ENCODE results near the gene MUC5B. TPM values are rescaled to one million over a fixed set of nuclear protein-coding genes. Genes with fewer than 3 reads are reported as not detected.

The MUC5B gene
- total RNA-seq, 1 donor from 2014 or later, result not detected

DNA sequence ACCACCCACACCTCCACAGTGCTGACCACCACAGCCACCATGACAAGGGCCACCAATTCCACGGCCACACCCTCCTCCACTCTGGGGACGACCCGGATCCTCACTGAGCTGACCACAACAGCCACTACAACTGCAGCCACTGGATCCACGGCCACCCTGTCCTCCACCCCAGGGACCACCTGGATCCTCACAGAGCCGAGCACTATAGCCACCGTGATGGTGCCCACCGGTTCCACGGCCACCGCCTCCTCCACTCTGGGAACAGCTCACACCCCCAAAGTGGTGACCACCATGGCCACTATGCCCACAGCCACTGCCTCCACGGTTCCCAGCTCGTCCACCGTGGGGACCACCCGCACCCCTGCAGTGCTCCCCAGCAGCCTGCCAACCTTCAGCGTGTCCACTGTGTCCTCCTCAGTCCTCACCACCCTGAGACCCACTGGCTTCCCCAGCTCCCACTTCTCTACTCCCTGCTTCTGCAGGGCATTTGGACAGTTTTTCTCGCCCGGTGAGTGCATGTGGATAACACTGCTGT is 28.4 kb downstream of the MUC5B start:
- DNase-seq (ENCODE audit: low spot score), result no peak
- H3K27ac Mint-ChIP-seq, result no peak overlapping the region
- H3K36me3 Mint-ChIP-seq (ENCODE audit: low read depth), result no peaks in the 10 kb centered on the region
- H3K27me3 Mint-ChIP-seq (ENCODE audit: insufficient read depth), result no peaks in the 10 kb centered on the region
- H3K4me1 Mint-ChIP-seq (ENCODE audit: low read depth), result no peaks in the 10 kb centered on the region
- intact Hi-C loops (cut with micrococcal nuclease), result no loop called here
- no peak overlapping the region for H3K4me3 Mint-ChIP-seq
- H3K9me3 Mint-ChIP-seq, result peaks cover 13% of the 10 kb centered on the region

DNA sequence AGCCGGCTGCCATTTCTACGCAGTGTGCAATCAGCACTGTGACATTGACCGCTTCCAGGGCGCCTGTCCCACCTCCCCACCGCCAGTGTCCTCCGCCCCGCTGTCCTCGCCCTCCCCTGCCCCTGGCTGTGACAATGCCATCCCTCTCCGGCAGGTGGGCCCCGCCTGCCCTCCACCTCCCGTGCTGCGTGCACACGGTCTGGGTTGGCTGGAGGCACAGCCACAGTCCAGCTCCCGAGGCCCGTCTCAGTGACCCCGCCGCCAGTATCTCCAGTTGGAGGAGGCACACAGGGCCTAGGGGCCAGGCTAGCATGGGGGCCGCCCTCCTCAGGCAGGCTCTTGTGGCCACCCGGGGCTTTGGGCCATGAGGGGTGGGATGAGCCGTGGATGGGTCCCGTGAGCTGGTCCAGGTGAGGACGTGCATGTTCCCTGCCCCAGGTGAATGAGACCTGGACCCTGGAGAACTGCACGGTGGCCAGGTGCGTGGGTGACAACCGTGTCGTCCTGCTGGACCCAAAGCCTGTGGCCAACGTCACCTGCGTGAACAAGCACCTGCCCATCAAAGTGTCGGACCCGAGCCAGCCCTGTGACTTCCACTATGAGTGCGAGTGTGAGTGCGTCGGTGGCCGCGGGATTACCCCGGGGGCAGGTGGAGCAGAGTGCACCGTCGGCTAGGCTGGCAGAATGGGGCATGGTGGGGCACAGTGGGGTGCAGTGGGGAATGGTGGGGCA is 29.7 kb downstream of the MUC5B start:
- Mint-ChIP-seq H3K27ac (no peak overlapping the region), H3K4me1 (ENCODE audit: low read depth) (no peaks in the 10 kb centered on the region), H3K36me3 (ENCODE audit: low read depth) (no peaks in the 10 kb centered on the region), H3K4me3 (no peak overlapping the region), H3K27me3 (ENCODE audit: insufficient read depth) (no peaks in the 10 kb centered on the region), H3K9me3 (peaks cover 13% of the 10 kb centered on the region)
- intact Hi-C loops (cut with micrococcal nuclease), result no loop called here
- no peak for DNase-seq (ENCODE audit: low spot score)

- no peak overlapping the region for H3K27ac Mint-ChIP-seq
- intact Hi-C loops (cut with micrococcal nuclease), result no loop called here
- H3K4me3 Mint-ChIP-seq, result no peak overlapping the region
- H3K9me3 Mint-ChIP-seq, result peaks cover 13% of the 10 kb centered on the region
- H3K4me1 Mint-ChIP-seq (ENCODE audit: low read depth), result no peaks in the 10 kb centered on the region
- no peaks in the 10 kb centered on the region for H3K27me3 Mint-ChIP-seq (ENCODE audit: insufficient read depth)
- H3K36me3 Mint-ChIP-seq (ENCODE audit: low read depth), result no peaks in the 10 kb centered on the region
- DNase-seq (ENCODE audit: low spot score), result no peak
Measured at GRCh38 chr11:1253103-1253485, 30.2 kb downstream of the MUC5B start.

DNA sequence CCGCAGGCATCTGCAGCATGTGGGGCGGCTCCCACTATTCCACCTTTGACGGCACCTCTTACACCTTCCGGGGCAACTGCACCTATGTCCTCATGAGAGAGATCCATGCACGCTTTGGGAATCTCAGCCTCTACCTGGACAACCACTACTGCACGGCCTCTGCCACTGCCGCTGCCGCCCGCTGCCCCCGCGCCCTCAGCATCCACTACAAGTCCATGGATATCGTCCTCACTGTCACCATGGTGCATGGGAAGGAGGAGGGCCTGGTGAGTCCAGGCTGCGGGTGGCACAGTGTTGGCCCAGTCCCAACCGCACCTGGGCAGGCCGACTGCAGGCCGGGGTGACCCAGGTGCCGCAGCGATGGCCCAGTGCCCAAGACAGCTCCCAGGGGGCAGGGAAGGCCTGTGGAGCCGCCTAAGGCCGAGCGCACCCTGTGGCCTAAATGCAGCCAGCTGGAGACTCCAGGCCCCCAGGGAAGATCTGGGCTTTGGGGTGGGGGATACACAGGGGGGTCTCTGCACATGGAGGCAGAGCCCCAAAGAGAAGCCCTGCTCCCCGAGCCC is 31.3 kb downstream of the MUC5B start:
- no peak for DNase-seq (ENCODE audit: low spot score)
- H3K9me3 Mint-ChIP-seq, result peaks cover 13% of the 10 kb centered on the region
- H3K27me3 Mint-ChIP-seq (ENCODE audit: insufficient read depth), result no peaks in the 10 kb centered on the region
- H3K4me1 Mint-ChIP-seq (ENCODE audit: low read depth), result no peaks in the 10 kb centered on the region
- H3K36me3 Mint-ChIP-seq (ENCODE audit: low read depth), result no peaks in the 10 kb centered on the region
- intact Hi-C loops (cut with micrococcal nuclease), result no loop called here
- no peak overlapping the region for H3K27ac Mint-ChIP-seq
- H3K4me3 Mint-ChIP-seq, result no peak overlapping the region

GRCh38 chr11:1254733-1255132 is 31.9 kb downstream of the MUC5B start:
- DNase-seq (ENCODE audit: low spot score), result no peak
- Mint-ChIP-seq H3K27ac (no peak overlapping the region), H3K27me3 (ENCODE audit: insufficient read depth) (no peaks in the 10 kb centered on the region), H3K4me1 (ENCODE audit: low read depth) (no peaks in the 10 kb centered on the region), H3K4me3 (no peak overlapping the region), H3K36me3 (ENCODE audit: low read depth) (no peaks in the 10 kb centered on the region), H3K9me3 (peaks cover 10% of the 10 kb centered on the region)
- intact Hi-C loops (cut with micrococcal nuclease), result no loop called here

DNA sequence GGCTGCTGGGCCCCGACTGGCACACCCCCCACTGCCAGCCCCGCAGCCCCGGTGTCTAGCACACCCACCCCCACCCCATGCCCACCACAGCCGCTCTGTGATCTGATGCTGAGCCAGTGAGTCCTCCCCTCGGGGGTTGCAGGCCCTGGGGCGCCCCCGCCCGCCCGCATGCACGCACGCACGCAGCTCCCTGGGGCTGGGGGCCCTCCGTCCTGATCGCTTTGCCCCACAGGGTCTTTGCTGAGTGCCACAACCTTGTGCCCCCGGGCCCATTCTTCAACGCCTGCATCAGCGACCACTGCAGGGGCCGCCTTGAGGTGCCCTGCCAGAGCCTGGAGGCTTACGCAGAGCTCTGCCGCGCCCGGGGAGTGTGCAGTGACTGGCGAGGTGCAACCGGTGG is 32.3 kb downstream of the MUC5B start:
- intact Hi-C loops (cut with micrococcal nuclease), result no loop called here
- Mint-ChIP-seq H3K4me1 (ENCODE audit: low read depth) (no peaks in the 10 kb centered on the region), H3K4me3 (no peak overlapping the region), H3K9me3 (peaks cover 10% of the 10 kb centered on the region), H3K27me3 (ENCODE audit: insufficient read depth) (no peaks in the 10 kb centered on the region), H3K27ac (no peak overlapping the region), H3K36me3 (ENCODE audit: low read depth) (no peaks in the 10 kb centered on the region)
- DNase-seq (ENCODE audit: low spot score), result no peak

- Mint-ChIP-seq H3K36me3 (ENCODE audit: low read depth) (no peaks in the 10 kb centered on the region), H3K27me3 (ENCODE audit: insufficient read depth) (no peaks in the 10 kb centered on the region), H3K4me3 (no peak overlapping the region), H3K27ac (no peak overlapping the region), H3K4me1 (ENCODE audit: low read depth) (no peaks in the 10 kb centered on the region), H3K9me3 (peaks cover 3% of the 10 kb centered on the region)
- DNase-seq (ENCODE audit: low spot score), result no peak
- intact Hi-C loops (cut with micrococcal nuclease), result no loop called here
Measured at GRCh38 chr11:1256257-1257045, 33.6 kb downstream of the MUC5B start.

GRCh38 chr11:1257366-1257765 is 34.5 kb downstream of the MUC5B start:
- peaks cover 3% of the 10 kb centered on the region for H3K9me3 Mint-ChIP-seq
- no peak for DNase-seq (ENCODE audit: low spot score)
- no peak overlapping the region for H3K4me3 Mint-ChIP-seq
- no peak overlapping the region for H3K27ac Mint-ChIP-seq
- no peaks in the 10 kb centered on the region for H3K36me3 Mint-ChIP-seq (ENCODE audit: low read depth)
- intact Hi-C loops (cut with micrococcal nuclease), result no loop called here
- no peaks in the 10 kb centered on the region for H3K4me1 Mint-ChIP-seq (ENCODE audit: low read depth)
- H3K27me3 Mint-ChIP-seq (ENCODE audit: insufficient read depth), result no peaks in the 10 kb centered on the region

DNA sequence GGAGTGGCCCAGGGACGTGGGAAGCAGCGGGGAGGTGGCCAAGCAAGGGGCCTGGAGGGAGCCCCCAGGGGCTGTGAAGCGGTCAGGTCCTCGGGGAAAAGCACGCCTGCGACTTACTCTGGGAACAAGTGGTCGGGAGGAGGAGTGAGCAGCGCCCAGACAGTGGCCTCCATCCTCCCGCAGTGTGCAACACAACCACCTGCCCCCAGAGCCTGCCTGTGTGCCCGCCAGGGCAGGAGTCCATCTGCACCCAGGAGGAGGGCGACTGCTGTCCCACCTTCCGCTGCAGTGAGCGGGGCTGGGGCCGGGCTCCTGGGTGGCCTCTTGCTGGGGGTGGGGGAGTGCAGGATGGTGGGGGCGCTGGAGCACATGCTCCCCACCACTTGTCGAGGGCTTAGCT is 35.0 kb downstream of the MUC5B start:
- no peaks in the 10 kb centered on the region for H3K27me3 Mint-ChIP-seq (ENCODE audit: insufficient read depth)
- intact Hi-C loops (cut with micrococcal nuclease), result no loop called here
- DNase-seq (ENCODE audit: low spot score), result no peak
- H3K4me1 Mint-ChIP-seq (ENCODE audit: low read depth), result no peaks in the 10 kb centered on the region
- no peaks in the 10 kb centered on the region for H3K36me3 Mint-ChIP-seq (ENCODE audit: low read depth)
- H3K4me3 Mint-ChIP-seq, result no peak overlapping the region
- H3K27ac Mint-ChIP-seq, result no peak overlapping the region
- peaks cover 3% of the 10 kb centered on the region for H3K9me3 Mint-ChIP-seq

DNA sequence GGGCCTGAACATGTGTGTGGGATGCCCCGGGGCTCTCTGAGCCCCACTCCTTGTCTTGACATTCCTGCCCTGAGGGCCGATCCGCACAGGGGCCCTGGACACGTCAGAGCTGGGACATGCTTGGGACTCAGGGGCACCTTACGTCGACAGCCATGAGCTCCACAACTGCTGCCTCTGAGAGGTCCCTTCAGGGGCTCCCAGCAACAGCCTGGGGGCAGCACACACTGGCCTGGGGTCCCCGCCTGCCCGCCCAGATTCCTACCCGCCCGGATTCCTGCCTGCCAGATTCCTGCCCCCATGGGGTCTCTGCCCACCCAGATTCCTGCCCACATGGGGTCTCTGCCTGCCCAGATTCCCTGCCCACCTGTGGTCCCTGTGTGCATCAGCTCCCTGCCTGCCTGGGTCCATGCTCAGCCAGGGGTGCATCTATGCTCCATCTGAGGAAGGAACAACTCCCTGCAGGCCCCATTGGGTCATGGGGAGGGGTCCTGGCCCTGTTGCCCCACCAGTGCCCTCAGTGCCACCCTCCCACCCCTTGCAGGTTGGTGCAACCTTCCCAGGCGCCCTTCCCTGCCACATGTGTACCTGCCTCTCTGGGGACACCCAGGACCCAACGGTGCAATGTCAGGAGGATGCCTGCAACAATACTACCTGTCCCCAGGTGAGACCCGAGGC is 35.7 kb downstream of the MUC5B start:
- intact Hi-C loops (cut with micrococcal nuclease), result no loop called here
- Mint-ChIP-seq H3K4me1 (ENCODE audit: low read depth) (no peaks in the 10 kb centered on the region), H3K4me3 (no peak overlapping the region), H3K9me3 (peaks cover 2% of the 10 kb centered on the region), H3K27ac (no peak overlapping the region), H3K27me3 (ENCODE audit: insufficient read depth) (no peaks in the 10 kb centered on the region), H3K36me3 (ENCODE audit: low read depth) (no peaks in the 10 kb centered on the region)
- no peak for DNase-seq (ENCODE audit: low spot score)

GRCh38 chr11:1259076-1259461 is 36.2 kb downstream of the MUC5B start:
- intact Hi-C loops (cut with micrococcal nuclease), result no loop called here
- DNase-seq (ENCODE audit: low spot score), result no peak
- Mint-ChIP-seq H3K4me3 (no peak overlapping the region), H3K4me1 (ENCODE audit: low read depth) (no peaks in the 10 kb centered on the region), H3K9me3 (no peaks in the 10 kb centered on the region), H3K27me3 (ENCODE audit: insufficient read depth) (no peaks in the 10 kb centered on the region), H3K36me3 (ENCODE audit: low read depth) (no peaks in the 10 kb centered on the region), H3K27ac (no peak overlapping the region)

DNA sequence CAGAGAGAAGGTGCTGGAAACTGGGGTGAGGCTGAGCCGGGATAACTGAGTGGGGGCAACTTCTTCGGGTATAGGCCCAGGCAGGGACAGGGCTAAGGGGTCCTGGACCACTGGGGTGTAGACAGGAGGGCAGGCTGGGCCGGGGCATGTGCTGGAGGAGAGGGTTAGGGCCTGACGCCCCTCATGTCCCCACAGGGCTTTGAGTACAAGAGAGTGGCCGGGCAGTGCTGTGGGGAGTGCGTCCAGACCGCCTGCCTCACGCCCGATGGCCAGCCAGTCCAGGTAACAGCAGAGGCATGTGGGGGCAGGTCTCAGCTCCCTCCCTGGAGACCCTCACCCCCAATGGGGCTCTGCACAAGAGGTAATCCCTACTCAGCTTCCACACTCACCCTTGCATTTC is 36.7 kb downstream of the MUC5B start:
- Mint-ChIP-seq H3K27ac (no peak overlapping the region), H3K27me3 (ENCODE audit: insufficient read depth) (no peaks in the 10 kb centered on the region), H3K4me3 (no peak overlapping the region), H3K4me1 (ENCODE audit: low read depth) (peaks cover 3% of the 10 kb centered on the region), H3K9me3 (no peaks in the 10 kb centered on the region), H3K36me3 (ENCODE audit: low read depth) (peaks cover 1% of the 10 kb centered on the region)
- intact Hi-C loops (cut with micrococcal nuclease), result no loop called here
- no peak for DNase-seq (ENCODE audit: low spot score)
